PC-3 (cell line): ENCODE data around the gene SRSF7.

Experiments used
- EZH2 ChIP-seq: fragments of 300-600 bp; sonication (generic); IDR thresholded peaks from one replicate; pipeline ENCODE4 v1.6.1; 2017; ENCODE audit warnings: antibody characterized with exemption, mild to moderate bottlenecking, low read length; ENCODE audit not compliant: unreplicated experiment
- EZH2phosphoT487 ChIP-seq: fragments of 300-600 bp; sonication (generic); IDR thresholded peaks from 2 replicates; pipeline ENCODE4 v1.6.1; 2018; ENCODE audit warnings: mild to moderate bottlenecking, antibody characterized with exemption, low read length, borderline replicate concordance
- TF ChIP-seq, protein P1 (sequence below): fragments of 300-600 bp; sonication (generic); conservative IDR thresholded peaks from 2 replicates; pipeline ENCODE4 v1.5.1; 2017; ENCODE audit warnings: antibody characterized with exemption, low read depth, mild to moderate bottlenecking, low read length

DNA sequence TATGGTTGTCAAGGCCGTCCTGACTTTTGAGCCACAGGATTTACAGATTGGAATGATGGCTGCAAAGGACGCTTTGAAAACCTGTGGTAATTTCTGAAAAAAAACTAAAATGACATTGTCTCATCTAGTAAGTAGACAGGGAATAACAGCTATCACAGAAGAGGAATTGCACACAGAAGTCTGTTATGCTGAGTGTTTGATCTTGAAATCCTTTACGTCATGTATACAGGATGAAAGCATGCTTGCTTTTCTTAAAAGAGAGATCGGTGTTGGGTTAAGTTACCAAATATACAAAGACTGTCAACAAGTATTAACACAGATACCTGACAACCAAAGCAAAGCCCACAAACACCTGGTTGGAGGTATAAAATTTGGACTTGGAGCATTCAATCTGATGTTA, 12.6 kb upstream of the SRSF7 start:
- TF ChIP-seq, protein P1, sequence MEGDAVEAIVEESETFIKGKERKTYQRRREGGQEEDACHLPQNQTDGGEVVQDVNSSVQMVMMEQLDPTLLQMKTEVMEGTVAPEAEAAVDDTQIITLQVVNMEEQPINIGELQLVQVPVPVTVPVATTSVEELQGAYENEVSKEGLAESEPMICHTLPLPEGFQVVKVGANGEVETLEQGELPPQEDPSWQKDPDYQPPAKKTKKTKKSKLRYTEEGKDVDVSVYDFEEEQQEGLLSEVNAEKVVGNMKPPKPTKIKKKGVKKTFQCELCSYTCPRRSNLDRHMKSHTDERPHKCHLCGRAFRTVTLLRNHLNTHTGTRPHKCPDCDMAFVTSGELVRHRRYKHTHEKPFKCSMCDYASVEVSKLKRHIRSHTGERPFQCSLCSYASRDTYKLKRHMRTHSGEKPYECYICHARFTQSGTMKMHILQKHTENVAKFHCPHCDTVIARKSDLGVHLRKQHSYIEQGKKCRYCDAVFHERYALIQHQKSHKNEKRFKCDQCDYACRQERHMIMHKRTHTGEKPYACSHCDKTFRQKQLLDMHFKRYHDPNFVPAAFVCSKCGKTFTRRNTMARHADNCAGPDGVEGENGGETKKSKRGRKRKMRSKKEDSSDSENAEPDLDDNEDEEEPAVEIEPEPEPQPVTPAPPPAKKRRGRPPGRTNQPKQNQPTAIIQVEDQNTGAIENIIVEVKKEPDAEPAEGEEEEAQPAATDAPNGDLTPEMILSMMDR: no peak
- TF ChIP-seq EZH2 (no peak), EZH2phosphoT487 (no peak)
